NCI-H1417 treated with DMSO at 0.1 percent for 48 hours (cell line): ENCODE results near the gene PSMD14.
"Not testable (repeated sequence)": the region's sequence is repeated elsewhere in the genome, so short reads cannot be mapped to it uniquely, and the experiment has no call there.

ENCODE experiments used
- DNase-seq: peaks from one replicate; lab custom pipeline; 2025; lab: John Stamatoyannopoulos, UW

PSMD14 gene

GRCh38 chr2:161337247-161337646 lies 29.0 kb downstream of the PSMD14 start:
- DNase-seq, result no peak

- DNase-seq, result not testable (repeated sequence)
These were observed 31.3 kb downstream of the PSMD14 start for GRCh38 chr2:161339532-161339931.

DNA sequence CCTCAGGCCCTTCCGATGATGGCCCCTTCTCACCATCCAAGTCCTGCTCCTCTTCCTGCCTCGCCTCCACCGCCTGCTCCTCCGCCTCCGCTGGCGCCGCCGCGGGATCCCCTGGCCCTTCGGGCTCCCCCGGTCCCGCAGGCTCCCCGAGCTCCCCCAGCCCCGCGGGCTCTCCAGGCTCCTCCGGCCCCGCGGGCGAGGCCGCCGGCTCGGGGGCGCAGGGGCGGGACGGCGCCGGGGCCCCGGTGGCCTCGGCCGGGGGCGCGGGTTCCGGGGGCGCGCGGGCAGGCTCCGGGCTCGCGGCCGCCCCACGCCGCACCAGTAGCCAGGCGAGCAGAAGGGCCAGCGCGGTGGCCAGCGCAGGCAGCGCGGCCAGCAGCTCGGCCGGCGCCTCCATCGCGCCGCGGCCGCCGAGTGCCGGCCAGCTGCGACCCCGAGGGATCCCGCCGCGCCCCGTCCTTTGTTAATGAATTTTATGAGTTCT lies 32.7 kb downstream of the PSMD14 start:
- not testable (repeated sequence) for DNase-seq

GRCh38 chr2:161343235-161343634 lies 35.0 kb downstream of the PSMD14 start:
- DNase-seq, result no peak

- no peak for DNase-seq
These were observed 36.5 kb downstream of the PSMD14 start for GRCh38 chr2:161344692-161345091.

DNA sequence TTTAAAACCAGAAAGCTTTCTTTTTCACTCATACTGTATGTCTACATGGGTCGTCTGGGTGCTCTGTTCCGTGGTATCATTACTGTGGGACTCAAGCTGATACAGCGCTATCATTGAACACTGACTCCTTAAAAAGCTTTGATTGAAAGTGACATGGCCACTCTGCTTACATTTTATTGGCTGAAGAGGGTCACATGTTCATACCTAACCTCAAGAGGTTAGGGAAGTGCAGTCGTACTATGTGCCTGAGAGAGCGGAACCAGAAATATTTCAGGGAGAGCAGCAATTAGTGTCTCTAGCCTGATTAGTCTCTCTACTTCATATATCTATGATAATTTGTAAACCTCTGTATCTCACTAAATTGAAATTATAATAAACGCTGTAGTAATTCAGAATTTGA lies 43.5 kb downstream of the PSMD14 start:
- DNase-seq, result no peak

DNA sequence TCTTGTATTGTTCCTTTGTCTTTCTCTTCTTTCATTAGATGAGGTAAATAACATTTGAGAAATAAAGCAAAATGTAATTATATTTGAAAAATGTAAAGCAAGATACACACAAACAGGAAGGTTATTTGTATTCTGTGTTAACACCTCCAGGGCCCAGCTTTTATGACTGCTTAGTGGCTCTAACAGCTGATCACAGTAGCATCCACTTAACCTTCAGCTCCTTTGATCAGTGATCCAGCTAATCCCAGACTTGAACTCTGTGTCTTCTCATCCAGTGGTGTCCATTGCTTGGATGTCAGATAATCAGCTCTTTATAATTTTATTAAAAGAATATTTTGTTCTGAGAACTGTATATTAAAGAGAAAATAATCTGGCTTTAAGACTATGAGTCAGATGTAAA lies 44.5 kb downstream of the PSMD14 start:
- no peak for DNase-seq

DNA sequence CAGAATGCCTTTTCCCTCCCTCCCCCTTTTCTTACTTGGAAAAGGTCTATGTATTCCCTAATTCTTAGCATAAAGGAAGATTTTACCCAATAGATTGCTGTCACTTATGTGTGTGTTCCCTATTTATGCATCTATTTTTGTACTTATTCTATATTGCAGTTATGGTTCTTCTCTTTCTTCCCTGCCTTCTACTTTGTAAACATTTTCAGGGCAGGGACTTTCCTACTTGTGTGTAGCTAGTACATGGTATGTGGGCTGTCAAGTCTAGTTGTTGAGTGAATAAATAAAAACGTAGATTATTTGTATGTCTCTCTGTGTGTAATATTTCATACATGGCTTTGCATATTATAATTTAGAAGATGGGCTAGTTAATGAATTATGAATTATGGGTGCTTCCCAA lies 45.3 kb downstream of the PSMD14 start:
- no peak for DNase-seq

DNA sequence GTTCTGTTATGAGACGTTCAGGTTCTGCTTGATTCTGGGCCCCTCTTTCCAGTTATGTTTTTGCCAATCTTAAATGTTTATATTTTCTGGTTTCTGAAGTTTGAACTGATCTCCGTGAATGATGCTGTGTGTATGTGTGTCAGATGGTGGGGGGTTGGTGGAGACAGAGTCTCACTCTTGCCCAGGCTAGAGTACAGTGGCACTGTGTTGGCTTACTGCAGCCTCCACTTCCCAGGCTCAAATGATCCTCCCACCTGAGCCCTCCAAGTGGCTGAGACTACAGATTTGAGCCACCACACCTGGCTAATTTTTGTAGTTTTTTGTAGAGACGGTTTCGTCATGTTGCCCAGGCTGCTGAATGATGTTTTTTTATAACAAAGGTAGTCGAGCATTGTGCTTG lies 45.9 kb downstream of the PSMD14 start:
- no peak for DNase-seq

GRCh38 chr2:161355106-161355505 lies 46.9 kb downstream of the PSMD14 start:
- DNase-seq, result no peak

- DNase-seq, result no peak
These were observed 47.8 kb downstream of the PSMD14 start for GRCh38 chr2:161355983-161356382.

DNA sequence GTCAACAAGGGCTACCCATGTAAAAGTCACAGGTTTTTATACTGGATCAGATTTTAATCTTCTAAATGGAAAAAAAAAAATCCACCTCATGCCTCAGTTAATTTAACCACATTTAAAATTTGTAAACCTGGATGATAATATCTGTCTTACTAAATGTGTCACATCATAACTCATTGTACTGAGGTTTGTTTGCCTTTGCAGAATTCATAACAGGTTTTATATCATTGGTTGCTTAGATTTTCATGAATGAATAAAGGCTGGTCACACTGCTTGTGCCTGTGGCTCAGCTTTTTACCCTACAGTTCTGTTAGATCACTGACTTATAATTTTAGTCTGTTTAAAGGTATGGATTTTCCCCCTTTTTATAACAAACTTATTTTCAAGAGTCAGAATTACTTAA lies 48.9 kb downstream of the PSMD14 start:
- DNase-seq, result no peak

GRCh38 chr2:161358838-161359237 lies 50.6 kb downstream of the PSMD14 start:
- DNase-seq, result no peak

- DNase-seq, result not testable (repeated sequence)
These were observed 52.0 kb downstream of the PSMD14 start for GRCh38 chr2:161360095-161360654.

DNA sequence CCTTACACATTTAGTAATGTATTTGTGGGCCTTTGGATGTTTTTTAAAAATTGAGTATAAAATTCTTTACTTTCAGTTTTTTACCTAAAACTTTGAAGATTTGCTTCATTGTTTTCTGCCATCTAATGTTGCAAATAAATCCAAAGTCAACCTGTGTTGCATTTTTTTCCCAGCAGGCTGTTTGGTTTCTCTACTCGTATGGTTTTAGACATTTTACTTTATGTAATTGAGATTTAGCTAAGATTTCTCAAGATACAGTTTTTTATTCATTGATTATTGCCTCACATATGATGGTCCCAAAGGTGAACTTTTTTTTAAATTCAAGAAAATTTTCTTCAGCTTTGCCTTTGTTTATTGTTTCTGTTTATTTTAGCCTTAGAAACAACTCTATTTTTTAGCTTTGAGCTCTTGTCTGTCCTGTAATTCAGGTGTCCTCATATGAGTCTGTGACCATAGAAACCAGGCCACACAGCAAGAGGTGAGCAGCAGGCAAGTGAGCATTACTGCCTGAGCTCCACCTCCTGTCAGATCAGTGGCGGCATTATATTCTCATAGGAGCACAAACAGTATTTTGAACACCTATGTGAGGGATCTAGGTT lies 54.4 kb downstream of the PSMD14 start:
- no peak for DNase-seq

GRCh38 chr2:161367675-161368074 lies 59.5 kb downstream of the PSMD14 start:
- DNase-seq, result no peak

DNA sequence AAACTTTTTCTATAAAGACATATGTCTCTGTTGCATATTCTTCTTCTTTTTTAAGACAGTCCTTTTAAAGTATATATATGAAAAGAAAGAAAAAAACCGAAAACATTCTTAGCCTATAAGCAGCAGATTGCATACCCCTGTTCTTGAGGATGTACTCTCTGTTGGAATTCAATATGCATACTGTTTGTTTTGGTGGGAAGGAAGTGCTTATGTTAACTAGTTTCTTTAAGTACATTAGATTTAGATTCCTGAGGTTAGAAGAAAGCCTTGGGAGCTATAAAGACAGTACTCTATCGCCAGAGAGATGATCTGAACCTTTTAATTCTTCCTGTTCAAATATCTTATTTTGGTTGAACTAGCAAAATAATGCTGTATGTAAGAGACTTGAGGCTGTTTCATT lies 61.1 kb downstream of the PSMD14 start:
- DNase-seq, result no peak

DNA sequence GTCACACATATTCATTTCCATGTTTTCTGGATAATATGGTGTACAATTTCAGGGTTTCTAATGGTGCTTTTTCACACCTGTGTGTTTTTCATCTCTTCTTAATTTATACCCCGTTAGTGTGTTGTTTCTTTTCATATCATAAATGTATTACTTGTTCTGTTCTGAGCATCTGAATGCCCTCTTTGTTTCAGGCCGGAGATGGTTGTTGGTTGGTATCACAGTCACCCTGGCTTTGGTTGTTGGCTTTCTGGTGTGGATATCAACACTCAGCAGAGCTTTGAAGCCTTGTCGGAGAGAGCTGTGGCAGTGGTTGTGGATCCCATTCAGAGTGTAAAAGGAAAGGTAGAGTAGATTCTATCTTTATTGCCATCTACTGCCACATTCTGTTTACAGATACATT lies 62.8 kb downstream of the PSMD14 start:
- DNase-seq, result no peak

DNA sequence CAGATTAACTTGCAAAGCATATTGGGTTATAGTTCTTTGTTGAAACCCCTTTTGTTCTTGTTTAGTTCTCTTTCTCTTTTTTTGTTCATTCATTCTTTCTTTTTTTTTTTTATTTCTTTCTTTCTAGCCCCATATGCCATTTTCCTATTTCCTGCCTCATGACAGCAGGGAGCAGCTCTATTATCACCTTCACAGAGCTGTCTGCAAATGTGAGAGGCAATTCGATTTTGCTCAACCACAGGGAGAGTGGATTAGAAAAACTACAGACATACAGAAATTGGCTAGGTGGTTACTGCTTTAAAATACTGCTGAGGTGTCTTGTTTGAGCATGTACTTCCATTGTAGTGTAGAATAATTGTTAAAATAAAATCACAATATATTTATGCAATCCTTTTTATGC lies 63.6 kb downstream of the PSMD14 start:
- DNase-seq, result no peak

DNA sequence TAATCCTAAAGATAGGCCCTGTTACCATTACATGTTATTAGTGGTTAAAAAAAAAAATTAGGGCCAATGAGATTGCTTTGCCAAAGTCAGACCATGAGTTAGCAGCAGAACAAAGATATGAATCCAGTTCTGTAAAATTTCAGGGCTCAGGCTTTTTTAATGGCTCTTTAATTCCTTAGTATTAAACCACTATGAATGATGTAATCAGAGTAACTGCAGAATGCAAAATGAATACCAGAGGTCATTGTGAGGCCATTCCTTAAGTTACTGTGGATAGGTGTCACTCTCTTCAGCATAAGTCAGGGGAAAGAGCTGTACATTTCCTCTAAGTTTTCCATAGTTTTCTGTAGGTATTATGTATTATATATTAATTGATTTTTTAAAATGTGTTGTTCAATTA lies 65.7 kb downstream of the PSMD14 start:
- no peak for DNase-seq

- no peak for DNase-seq
These were observed 66.2 kb downstream of the PSMD14 start for GRCh38 chr2:161374446-161374845.

- no peak for DNase-seq
These were observed 71.5 kb downstream of the PSMD14 start for GRCh38 chr2:161379740-161380139.

DNA sequence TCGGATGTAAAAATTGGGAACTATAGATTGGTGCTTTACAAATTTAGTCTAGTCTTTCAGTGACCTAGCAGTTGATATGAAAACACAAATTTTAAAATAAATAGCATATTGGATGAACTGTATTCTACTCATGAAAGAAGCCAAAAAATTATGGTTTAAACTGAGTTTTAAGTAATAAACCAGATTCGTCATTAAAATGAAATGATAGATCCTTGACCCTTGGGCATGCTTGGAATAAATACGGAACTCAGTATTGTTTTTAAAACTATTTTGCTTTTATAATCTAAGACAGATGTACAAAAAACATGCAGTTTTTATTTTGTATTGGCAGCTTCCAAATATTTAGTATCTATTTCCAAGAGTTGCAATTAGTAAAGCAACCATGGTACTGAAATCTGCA lies 73.3 kb downstream of the PSMD14 start:
- DNase-seq, result no peak

GRCh38 chr2:161382747-161383146 lies 74.5 kb downstream of the PSMD14 start:
- DNase-seq, result no peak
